Adrenal gland (tissue), 12 donors: ENCODE data around the gene SH3BP2. TPM values are rescaled to one million over a fixed set of nuclear protein-coding genes. Genes with fewer than 3 reads are reported as not detected.

Source experiments
- DNase-seq, 7 donors: peaks; one replicate each; pipeline ENCODE4 v3.0.0-alpha.2; 2019 to 2020
- H3K27ac ChIP-seq, 5 donors: fragments of 200-600 bp; sonication (generic) in 4 of 5; 1 replicate in 3 of 5; 2 replicates in 2 of 5; pipeline versions ENCODE4 v1.5.1 to v1.8.0; 2016 to 2020; ENCODE audit warnings: mild to moderate bottlenecking in 1 of 5
- H3K27me3 ChIP-seq: fragments of 200-600 bp; 2 replicates; pipeline ENCODE4 v1.8.0; 2021
- H3K36me3 ChIP-seq, 2 donors: fragments of 200-600 bp; replicated peaks in 1 of 2; 1 replicate in 1 of 2; 2 replicates in 1 of 2; pipeline versions ENCODE4 v1.5.1 to v1.8.0; 2018 to 2022
- H3K4me1 ChIP-seq, 2 donors: fragments of 200-600 bp; replicated peaks in 1 of 2; 1 replicate in 1 of 2; 2 replicates in 1 of 2; pipeline versions ENCODE4 v1.5.1 to v1.8.0; 2018 to 2021
- H3K4me3 ChIP-seq, 4 donors: fragments of 200-600 bp; sonication (generic) in 3 of 4; one replicate each; pipeline ENCODE4 v1.5.1; 2016 to 2018
- H3K9me3 ChIP-seq, 3 donors: fragments of 200-600 bp; sonication (generic) in 1 of 3; replicated peaks in 1 of 3; 1 replicate in 2 of 3; 2 replicates in 1 of 3; pipeline versions ENCODE4 v1.5.1 to v1.8.0; 2016 to 2021
- CTCF ChIP-seq, 6 experiments: fragments of 450-650 bp in 4 of 6; fragments of 200-600 bp in 2 of 6; sonication (generic) in 1 of 6; IDR thresholded peaks; 1 replicate in 5 of 6; 2 replicates in 1 of 6; pipeline versions ENCODE4 v1.5.1 to v1.8.0; 2016 to 2021; ENCODE audit warnings: antibody characterized with exemption in 6 of 6, mild to moderate bottlenecking in 2 of 6, moderate library complexity in 1 of 6
- POLR2A ChIP-seq, 2 donors: fragments of 450-650 bp; IDR thresholded peaks; one replicate each; pipeline ENCODE4 v1.6.1; 2017; ENCODE audit warnings: antibody characterized with exemption in 2 of 2, mild to moderate bottlenecking in 2 of 2, moderate library complexity in 1 of 2
- WGBS, 4 donors: extraction: QIAGEN DNeasy Blood & Tissue Kit in 2 of 4; methylation state at CpG; one replicate each; pipeline versions ENCODE4 v1.1.5 to v1.1.7; 2013 to 2017; 5-methylcytosine and 5-hydroxymethylcytosine counted together
- intact Hi-C, 2 donors: fragments of 100-400 bp; cut with DNase I; formaldehyde crosslinking; loops; one replicate each; pipeline versions ENCODE4 v1.14.1 to v1.15.0; 2022 to 2023
- polyA plus RNA-seq, 3 donors: library from polyadenylated mRNA; stranded (reverse); fragments of 200-250 nt in 2 of 3; fragments of 350-450 nt in 1 of 3; fragmentation: Illumina TruSeq in 1 of 3; extraction: RNeasy Lipid Tissue Mini Kit (QIAGEN cat#74804) in 1 of 3; gene quantifications; one replicate each; pipeline ENCODE4 v1.2.3, GENCODE V29; 2013 to 2014
- total RNA-seq, 9 donors: library from RNA; depleted of rRNA in 4 of 9; stranded (reverse); fragments of >200 nt in 4 of 9; fragments of 120-200 nt in 1 of 9; fragmentation: NEBNext Ultra II Directional in 1 of 9; extraction: Animal tissue kit (Norgen Biotek cat#: 25700) in 1 of 9; gene quantifications; one replicate each; pipeline versions ENCODE4 v1.1.0 to v1.2.4, GENCODE V29; 2013 to 2023
- donor health status: healthy with polysubstance abuse.
- donor health status: Bipolar disorder and iron deficiency.
- donor health status: DM: yes; HTN: yes; CAD: no.
- donor health status: DM: no; HTN: no; CAD: no.
- donor health status: DM: no; HTN: no; CAD: no.
- donor health status: DM: yes; HTN: yes; CAD: no.

SH3BP2 gene
- total and polyA plus RNA-seq, 12 donors, result 7.7 to 160 (median 36.3) TPM

DNA sequence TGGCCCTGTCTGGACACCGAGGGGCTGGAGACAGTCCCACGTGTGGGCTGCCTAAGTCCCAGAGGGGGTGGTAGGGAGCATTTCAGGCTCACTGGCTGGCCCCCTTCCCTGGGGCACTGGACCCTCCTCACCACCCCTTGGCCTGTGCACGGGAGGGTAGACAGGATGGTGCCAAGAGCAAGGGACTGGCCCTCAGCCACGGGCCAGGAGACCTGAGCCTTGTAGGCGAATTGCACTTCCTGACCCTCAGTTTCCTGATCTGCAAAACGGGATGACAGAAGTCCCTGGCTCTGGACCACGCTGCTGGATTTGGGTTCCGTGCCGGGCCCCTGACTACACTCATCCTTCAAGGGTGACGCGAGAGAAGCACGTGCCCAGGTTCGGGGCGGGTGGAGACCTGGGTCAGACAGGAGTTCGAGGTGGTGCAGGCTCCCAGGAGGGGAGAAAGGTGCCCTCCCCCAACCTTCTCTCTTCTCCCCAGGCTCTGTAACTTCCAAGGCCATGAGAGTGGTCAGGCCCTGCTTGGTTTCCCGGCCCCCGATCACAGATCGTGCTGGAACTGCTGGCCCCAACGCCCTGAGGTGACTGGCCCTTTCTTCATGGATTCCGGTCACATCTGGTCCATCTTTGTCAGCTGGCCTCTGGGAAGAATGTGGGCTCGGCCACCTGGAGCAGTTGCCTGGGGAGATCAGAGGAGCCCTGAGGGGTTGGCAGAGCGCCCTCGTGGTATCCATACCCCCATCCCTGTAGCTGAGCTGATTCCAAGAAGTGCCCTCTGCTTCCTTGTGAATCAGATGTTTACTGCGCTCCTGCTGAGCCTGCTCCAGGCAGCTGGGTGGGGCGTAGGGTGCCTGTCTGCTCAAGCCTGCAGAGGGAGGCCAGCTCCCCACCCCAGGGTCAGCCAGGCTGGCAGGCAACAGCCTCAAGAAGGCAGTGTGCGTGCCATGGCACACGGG lies 3.3 kb downstream of the SH3BP2 start:
- Histone ChIP-seq H3K27me3 (no peaks in the 10 kb centered on the region), H3K4me3 (no peak overlapping the region), H3K4me1 (peaks cover 23 to 92% of the 10 kb centered on the region in 2 donors), H3K36me3 (no peaks in the 10 kb centered on the region), H3K27ac (peak overlapping the region in 2 of 5 donors; percentile 86), H3K9me3 (no peaks in the 10 kb centered on the region)
- TF ChIP-seq POLR2A (IDR thresholded peaks at IDR 0.05), result no peak
- no peak for TF ChIP-seq CTCF (IDR thresholded peaks at IDR 0.05)
- intact Hi-C loops, result no loop called here
- 54 to 77% (median 64%) methylated on average over 12 to 27 of the region's 27 CpGs for WGBS, 4 donors
- DNase-seq, result peak; percentile 20 to 76 (median 36)

- H3K27ac ChIP-seq, result peak overlapping the region in 2 of 5 donors; percentile 86 to 89
- intact Hi-C loops, result no loop called here
- TF ChIP-seq POLR2A (IDR thresholded peaks at IDR 0.05) (no peak), CTCF (IDR thresholded peaks at IDR 0.05) (no peak)
- no peaks in the 10 kb centered on the region for H3K36me3 ChIP-seq
- 79 to 93% (median 90%) methylated on average over 9 to 13 of the region's 13 CpGs for WGBS, 4 donors
- no peak overlapping the region for H3K4me3 ChIP-seq
- H3K4me1 ChIP-seq, result peaks cover 31 to 95% of the 10 kb centered on the region in 2 donors
- H3K27me3 ChIP-seq, result no peaks in the 10 kb centered on the region
- peak in 1 of 7 donors; percentile 50 for DNase-seq
- H3K9me3 ChIP-seq, result no peaks in the 10 kb centered on the region
These were observed 4.1 kb downstream of the SH3BP2 start for GRCh38 chr4:2796849-2797544.

DNA sequence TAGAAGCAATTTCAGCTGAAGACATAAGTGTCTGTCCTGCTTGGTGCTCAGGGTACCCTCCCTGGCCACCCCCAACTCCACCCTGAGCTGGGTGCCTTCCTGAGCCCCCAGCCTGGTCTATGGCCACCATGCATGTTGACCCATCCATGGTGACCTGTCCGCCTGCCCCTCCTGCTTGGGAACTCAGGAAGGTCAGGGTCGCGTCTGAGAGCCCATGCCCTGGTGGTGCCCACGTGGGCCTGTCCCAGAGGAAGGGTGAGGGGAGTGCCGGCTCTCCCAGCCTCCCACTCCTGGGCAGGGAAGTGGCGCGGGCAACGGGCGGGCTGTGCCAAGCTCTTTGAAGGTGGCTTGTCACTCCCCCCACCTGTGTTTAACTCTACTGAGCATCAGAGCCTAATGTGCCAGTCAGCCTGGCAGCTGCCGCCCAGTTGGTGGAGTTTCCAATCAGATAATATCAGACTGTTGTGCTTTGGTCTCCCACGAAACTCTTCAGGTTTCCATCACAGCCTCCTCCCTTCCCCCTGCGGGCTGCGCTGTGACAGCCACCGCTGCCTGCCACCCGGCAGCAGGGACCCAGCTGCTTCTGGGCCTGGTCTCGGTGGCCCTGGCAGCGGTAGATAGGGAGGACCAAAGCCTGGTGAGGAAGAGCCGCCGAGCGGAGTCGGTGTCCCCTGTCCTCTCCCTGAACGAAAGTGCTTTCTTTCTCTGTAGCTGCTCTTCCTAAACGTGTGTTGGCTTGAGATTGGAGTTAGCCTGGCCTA lies 4.8 kb downstream of the SH3BP2 start:
- DNase-seq, result peak in 4 of 7 donors; percentile 13 to 74 (median 24)
- intact Hi-C loops, result no loop called here
- WGBS, 4 donors, result 64 to 81% (median 68%) methylated on average over 18 to 23 of the region's 23 CpGs
- Histone ChIP-seq H3K9me3 (no peaks in the 10 kb centered on the region), H3K27ac (peak overlapping the region in 4 of 5 donors; percentile 9 to 89 (median 68)), H3K4me3 (no peak overlapping the region), H3K4me1 (peaks cover 32 to 88% of the 10 kb centered on the region in 2 donors), H3K36me3 (no peaks in the 10 kb centered on the region), H3K27me3 (no peaks in the 10 kb centered on the region)
- no peak for TF ChIP-seq POLR2A (IDR thresholded peaks at IDR 0.05)
- TF ChIP-seq CTCF (IDR thresholded peaks at IDR 0.05), result no peak
